Measurements from ENCODE around the gene NDNF. TPM values are rescaled to one million over a fixed set of nuclear protein-coding genes. Genes with fewer than 3 reads are reported as not detected.

The NDNF gene
- total and polyA plus RNA-seq, 2 donors (not counting 1 experiment from before 2014, with no cell fraction given), result not detected

GRCh38 chr4:121096191-121096590 lies 23.9 kb upstream of the NDNF start:
- Histone ChIP-seq H3K4me3 (ENCODE audit: control extremely low read depth in 1 of 5, extremely low read depth in 1 of 5, insufficient read depth in 1 of 5, low read depth in 2 of 5, low read length in 4 of 5) (no peak overlapping the region), H3K9ac (ENCODE audit: low read length) (no peak overlapping the region), H3K79me2 (ENCODE audit: control insufficient read depth, insufficient read depth, low read length) (no peaks in the 10 kb centered on the region), H3K27ac (ENCODE audit: low read length in 2 of 2) (no peak overlapping the region), H3K4me1 (ENCODE audit: control insufficient read depth in 2 of 2, insufficient read depth in 2 of 2, low read length in 2 of 2) (no peaks in the 10 kb centered on the region), H3K9me3 (ENCODE audit: control extremely low read depth in 1 of 3, control insufficient read depth in 2 of 3, insufficient read depth in 1 of 3, low read length in 2 of 3) (no peaks in the 10 kb centered on the region), H2AFZ (ENCODE audit: insufficient read depth, low read depth, low read length, poor library complexity, severe bottlenecking) (no peak overlapping the region), H3K4me2 (replicated peaks; ENCODE audit: low read depth, low read length, poor library complexity, severe bottlenecking) (no peak overlapping the region), H3K36me3 (replicated peaks in 1 of 2; ENCODE audit: control extremely low read depth in 1 of 2, control insufficient read depth in 1 of 2, extremely low read depth in 1 of 2, insufficient read depth in 2 of 2, low read length in 1 of 2) (no peaks in the 10 kb centered on the region), H3K27me3 (replicated peaks in 1 of 4; ENCODE audit: control extremely low read depth in 1 of 4, control insufficient read depth in 3 of 4, insufficient read depth in 4 of 4, low read length in 3 of 4) (no peaks in the 10 kb centered on the region), H4K20me1 (ENCODE audit: control insufficient read depth, insufficient read depth, low read length, poor library complexity, severe bottlenecking) (no peaks in the 10 kb centered on the region)
- H3K27ac Mint-ChIP-seq, result no peak overlapping the region
- TF ChIP-seq CTCF (IDR thresholded peaks at IDR 0.05), result no peak
- no peak for TF ChIP-seq EZH2 (IDR thresholded peaks at IDR 0.05; ENCODE audit: borderline replicate concordance, insufficient read depth, low read depth, low read length, poor library complexity, severe bottlenecking)
- intact Hi-C loops (cut with micrococcal nuclease), result loop anchor here (2.0 kb wide), 1 partner anchor 1025 kb away; no protein-coding TSS in a partner anchor
- H3K9me3 Mint-ChIP-seq (ENCODE audit: insufficient read depth), result no peaks in the 10 kb centered on the region
- DNase-seq, result no peak
- CTCF ChIA-PET, result interaction anchor here (0.7 kb wide), 1 partner anchor 1308 kb away, joined by 5 read pairs; no protein-coding TSS in a partner anchor
- no peak overlapping the region for H3K4me3 Mint-ChIP-seq
- ATAC-seq (ENCODE audit: low read depth), result no peak
- POLR2A ChIA-PET, result no interaction called here
- no peaks in the 10 kb centered on the region for H3K27me3 Mint-ChIP-seq
- H3K4me1 Mint-ChIP-seq, result no peaks in the 10 kb centered on the region

- WGBS (ENCODE audit: insufficient coverage), result 90% methylated on average over 2 of the region's 3 CpGs
- Mint-ChIP-seq H3K4me3 (no peak overlapping the region), H3K27me3 (no peaks in the 10 kb centered on the region), H3K4me1 (no peaks in the 10 kb centered on the region), H3K9me3 (ENCODE audit: insufficient read depth) (no peaks in the 10 kb centered on the region), H3K27ac (no peak overlapping the region)
- Histone ChIP-seq H3K4me1 (ENCODE audit: control insufficient read depth in 2 of 2, insufficient read depth in 2 of 2, low read length in 2 of 2) (no peaks in the 10 kb centered on the region), H3K4me3 (ENCODE audit: control extremely low read depth in 1 of 5, extremely low read depth in 1 of 5, insufficient read depth in 1 of 5, low read depth in 2 of 5, low read length in 4 of 5) (no peak overlapping the region), H3K4me2 (replicated peaks; ENCODE audit: low read depth, low read length, poor library complexity, severe bottlenecking) (no peak overlapping the region), H2AFZ (ENCODE audit: insufficient read depth, low read depth, low read length, poor library complexity, severe bottlenecking) (no peak overlapping the region), H3K9me3 (ENCODE audit: control extremely low read depth in 1 of 3, control insufficient read depth in 2 of 3, insufficient read depth in 1 of 3, low read length in 2 of 3) (no peaks in the 10 kb centered on the region), H3K36me3 (replicated peaks in 1 of 2; ENCODE audit: control extremely low read depth in 1 of 2, control insufficient read depth in 1 of 2, extremely low read depth in 1 of 2, insufficient read depth in 2 of 2, low read length in 1 of 2) (no peaks in the 10 kb centered on the region), H3K27ac (ENCODE audit: low read length in 2 of 2) (no peak overlapping the region), H4K20me1 (ENCODE audit: control insufficient read depth, insufficient read depth, low read length, poor library complexity, severe bottlenecking) (no peaks in the 10 kb centered on the region), H3K79me2 (ENCODE audit: control insufficient read depth, insufficient read depth, low read length) (no peaks in the 10 kb centered on the region), H3K9ac (ENCODE audit: low read length) (no peak overlapping the region), H3K27me3 (replicated peaks in 1 of 4; ENCODE audit: control extremely low read depth in 1 of 4, control insufficient read depth in 3 of 4, insufficient read depth in 4 of 4, low read length in 3 of 4) (no peaks in the 10 kb centered on the region)
- CTCF ChIA-PET, result no interaction called here
- DNase-seq (no peak), ATAC-seq (ENCODE audit: low read depth) (no peak)
- intact Hi-C loops (cut with micrococcal nuclease), result no loop called here
- POLR2A ChIA-PET, result no interaction called here
- TF ChIP-seq CTCF (IDR thresholded peaks at IDR 0.05), result no peak
- no peak for TF ChIP-seq EZH2 (IDR thresholded peaks at IDR 0.05; ENCODE audit: borderline replicate concordance, insufficient read depth, low read depth, low read length, poor library complexity, severe bottlenecking)
Observed at GRCh38 chr4:121094297-121094966, 22.1 kb upstream of the NDNF start.
